Adrenal gland (tissue), 12 donors: Measurements from ENCODE around the gene HIPK2. TPM values are rescaled to one million over a fixed set of nuclear protein-coding genes. Genes with fewer than 3 reads are reported as not detected.

Experiments used
- DNase-seq, 7 donors: peaks; one replicate each; pipeline ENCODE4 v3.0.0-alpha.2; 2019 to 2020
- H3K27ac ChIP-seq, 5 donors: fragments of 200-600 bp; sonication (generic) in 4 of 5; 1 replicate in 3 of 5; 2 replicates in 2 of 5; pipeline versions ENCODE4 v1.5.1 to v1.8.0; 2016 to 2020; ENCODE audit warnings: mild to moderate bottlenecking in 1 of 5
- H3K27me3 ChIP-seq: fragments of 200-600 bp; 2 replicates; pipeline ENCODE4 v1.8.0; 2021
- H3K36me3 ChIP-seq, 2 donors: fragments of 200-600 bp; replicated peaks in 1 of 2; 1 replicate in 1 of 2; 2 replicates in 1 of 2; pipeline versions ENCODE4 v1.5.1 to v1.8.0; 2018 to 2022
- H3K4me1 ChIP-seq, 2 donors: fragments of 200-600 bp; replicated peaks in 1 of 2; 1 replicate in 1 of 2; 2 replicates in 1 of 2; pipeline versions ENCODE4 v1.5.1 to v1.8.0; 2018 to 2021
- H3K4me3 ChIP-seq, 4 donors: fragments of 200-600 bp; sonication (generic) in 3 of 4; one replicate each; pipeline ENCODE4 v1.5.1; 2016 to 2018
- H3K9me3 ChIP-seq, 3 donors: fragments of 200-600 bp; sonication (generic) in 1 of 3; replicated peaks in 1 of 3; 1 replicate in 2 of 3; 2 replicates in 1 of 3; pipeline versions ENCODE4 v1.5.1 to v1.8.0; 2016 to 2021
- CTCF ChIP-seq, 6 experiments: fragments of 450-650 bp in 4 of 6; fragments of 200-600 bp in 2 of 6; sonication (generic) in 1 of 6; IDR thresholded peaks; 1 replicate in 5 of 6; 2 replicates in 1 of 6; pipeline versions ENCODE4 v1.5.1 to v1.8.0; 2016 to 2021; ENCODE audit warnings: antibody characterized with exemption in 6 of 6, mild to moderate bottlenecking in 2 of 6, moderate library complexity in 1 of 6
- POLR2A ChIP-seq, 2 donors: fragments of 450-650 bp; IDR thresholded peaks; one replicate each; pipeline ENCODE4 v1.6.1; 2017; ENCODE audit warnings: antibody characterized with exemption in 2 of 2, mild to moderate bottlenecking in 2 of 2, moderate library complexity in 1 of 2
- WGBS, 4 donors: extraction: QIAGEN DNeasy Blood & Tissue Kit in 2 of 4; methylation state at CpG; one replicate each; pipeline versions ENCODE4 v1.1.5 to v1.1.7; 2013 to 2017; 5-methylcytosine and 5-hydroxymethylcytosine counted together
- intact Hi-C, 2 donors: fragments of 100-400 bp; cut with DNase I; formaldehyde crosslinking; loops; one replicate each; pipeline versions ENCODE4 v1.14.1 to v1.15.0; 2022 to 2023
- polyA plus RNA-seq, 3 donors: library from polyadenylated mRNA; stranded (reverse); fragments of 200-250 nt in 2 of 3; fragments of 350-450 nt in 1 of 3; fragmentation: Illumina TruSeq in 1 of 3; extraction: RNeasy Lipid Tissue Mini Kit (QIAGEN cat#74804) in 1 of 3; gene quantifications; one replicate each; pipeline ENCODE4 v1.2.3, GENCODE V29; 2013 to 2014
- total RNA-seq, 9 donors: library from RNA; depleted of rRNA in 4 of 9; stranded (reverse); fragments of >200 nt in 4 of 9; fragments of 120-200 nt in 1 of 9; fragmentation: NEBNext Ultra II Directional in 1 of 9; extraction: Animal tissue kit (Norgen Biotek cat#: 25700) in 1 of 9; gene quantifications; one replicate each; pipeline versions ENCODE4 v1.1.0 to v1.2.4, GENCODE V29; 2013 to 2023
- donor health status: healthy with polysubstance abuse.
- donor health status: Bipolar disorder and iron deficiency.
- donor health status: DM: yes; HTN: yes; CAD: no.
- donor health status: DM: no; HTN: no; CAD: no.
- donor health status: DM: no; HTN: no; CAD: no.
- donor health status: DM: yes; HTN: yes; CAD: no.

The HIPK2 gene
- total and polyA plus RNA-seq, 12 donors: 4.7 to 82.4 (median 49.8) TPM

- no peak for TF ChIP-seq CTCF (IDR thresholded peaks at IDR 0.05)
- TF ChIP-seq POLR2A (IDR thresholded peaks at IDR 0.05): no peak
- no peak overlapping the region for H3K4me3 ChIP-seq
- intact Hi-C loops: no loop called here
- no peaks in the 10 kb centered on the region for H3K4me1 ChIP-seq
- H3K27me3 ChIP-seq: no peaks in the 10 kb centered on the region
- DNase-seq: peak in 1 of 7 donors; percentile 46
- H3K27ac ChIP-seq: no peak overlapping the region
- WGBS, 4 donors: 86 to 91% (median 90%) methylated on average over 8 to 16 of the region's 16 CpGs
- H3K9me3 ChIP-seq: no peaks in the 10 kb centered on the region
- H3K36me3 ChIP-seq: peaks cover 0 to 43% of the 10 kb centered on the region in 2 donors
Measured at GRCh38 chr7:139574618-139575337, 203.0 kb downstream of the HIPK2 start.

GRCh38 chr7:139573871-139574270 lies 203.9 kb downstream of the HIPK2 start:
- Histone ChIP-seq H3K27ac (no peak overlapping the region), H3K4me3 (no peak overlapping the region), H3K27me3 (no peaks in the 10 kb centered on the region), H3K36me3 (peaks cover 0 to 39% of the 10 kb centered on the region in 2 donors), H3K4me1 (no peaks in the 10 kb centered on the region), H3K9me3 (no peaks in the 10 kb centered on the region)
- 86 to 95% (median 93%) methylated on average over 9 of the region's 9 CpGs for WGBS, 4 donors
- TF ChIP-seq POLR2A (IDR thresholded peaks at IDR 0.05) (no peak), CTCF (IDR thresholded peaks at IDR 0.05) (no peak)
- intact Hi-C loops: no loop called here
- peak in 1 of 7 donors; percentile 39 for DNase-seq

DNA sequence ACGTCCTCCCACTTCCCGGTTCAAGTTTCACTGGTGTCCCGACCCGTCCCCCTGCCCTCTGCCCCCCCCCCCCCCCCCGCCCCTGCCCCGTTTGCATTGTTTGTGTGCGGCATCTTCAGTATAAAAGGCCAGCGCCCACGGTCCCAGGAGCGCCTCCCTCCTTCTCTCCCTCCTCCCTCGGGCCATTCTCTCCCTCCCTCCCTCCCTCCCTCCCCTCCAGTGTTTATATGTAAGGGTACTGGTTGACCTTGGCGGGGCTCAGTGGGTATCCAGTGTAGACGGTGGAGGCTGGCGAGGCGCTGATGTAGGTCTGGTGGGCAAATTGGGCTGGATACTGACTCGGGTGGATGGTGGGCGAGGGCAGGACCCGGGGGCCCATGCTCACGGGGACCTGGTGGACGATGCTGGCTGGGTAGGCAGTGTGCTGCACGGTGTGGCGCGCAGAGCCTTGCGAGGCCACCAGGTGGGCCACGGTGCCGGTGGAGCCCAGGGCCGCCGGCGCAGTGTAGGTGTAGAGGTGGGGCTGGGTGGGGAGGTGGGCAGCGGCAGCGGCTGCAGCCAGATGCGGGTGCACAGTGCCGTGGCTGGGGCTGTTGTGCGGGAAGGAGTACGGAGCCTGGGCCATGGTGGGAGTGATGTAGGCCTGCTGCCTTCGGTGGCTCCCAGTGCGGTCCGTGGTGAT lies 205.0 kb downstream of the HIPK2 start:
- intact Hi-C loops: no loop called here
- WGBS, 4 donors: 90 to 92% (median 91%) methylated on average over 21 to 38 of the region's 38 CpGs
- TF ChIP-seq POLR2A (IDR thresholded peaks at IDR 0.05) (no peak), CTCF (IDR thresholded peaks at IDR 0.05) (no peak)
- no peak overlapping the region for H3K4me3 ChIP-seq
- H3K27ac ChIP-seq: no peak overlapping the region
- no peak for DNase-seq
- peaks cover 0 to 37% of the 10 kb centered on the region in 2 donors for H3K36me3 ChIP-seq
- H3K27me3 ChIP-seq: no peaks in the 10 kb centered on the region
- no peaks in the 10 kb centered on the region for H3K9me3 ChIP-seq
- no peaks in the 10 kb centered on the region for H3K4me1 ChIP-seq

- Histone ChIP-seq H3K27ac (no peak overlapping the region), H3K36me3 (peaks cover 0 to 37% of the 10 kb centered on the region in 2 donors), H3K27me3 (no peaks in the 10 kb centered on the region), H3K9me3 (no peaks in the 10 kb centered on the region), H3K4me3 (no peak overlapping the region), H3K4me1 (no peaks in the 10 kb centered on the region)
- intact Hi-C loops: no loop called here
- WGBS, 4 donors: 93 to 97% (median 95%) methylated on average over 15 of the region's 15 CpGs
- peak in 1 of 7 donors; percentile 4 for DNase-seq
- no peak for TF ChIP-seq CTCF (IDR thresholded peaks at IDR 0.05)
- TF ChIP-seq POLR2A (IDR thresholded peaks at IDR 0.05): no peak
Measured at GRCh38 chr7:139572071-139572470, 205.7 kb downstream of the HIPK2 start.
